ENCODE results near the gene SEMA4D.

Gene SEMA4D

DNA sequence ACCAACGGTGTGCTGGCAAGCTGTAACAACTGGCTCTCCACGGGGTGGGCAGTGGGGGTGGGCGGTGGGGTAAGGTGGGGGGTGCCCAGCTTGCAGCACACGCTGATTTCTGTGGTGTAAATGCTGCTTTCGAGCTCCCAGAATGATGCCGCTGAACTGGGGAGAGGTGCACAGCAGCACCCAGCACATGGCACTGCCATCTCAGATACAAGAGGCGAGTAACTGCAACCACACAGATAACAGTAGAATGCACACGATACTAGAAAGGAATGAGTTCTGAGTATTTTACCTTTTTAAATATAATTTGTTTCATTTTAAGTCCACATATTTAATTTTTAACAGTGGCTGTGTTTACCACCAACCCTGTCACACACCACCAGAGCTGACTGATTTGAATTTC is 87.9 kb downstream of the SEMA4D start:
- DNase-seq (ENCODE audit: low spot score) = no peak

GRCh38 chr9:89409466-89409865 is 88.4 kb downstream of the SEMA4D start:
- DNase-seq (ENCODE audit: low spot score) = no peak

GRCh38 chr9:89408628-89409101 is 89.2 kb downstream of the SEMA4D start:
- DNase-seq (ENCODE audit: low spot score) = no peak

GRCh38 chr9:89407070-89407469 is 90.8 kb downstream of the SEMA4D start:
- DNase-seq (ENCODE audit: low spot score) = no peak

- no peak for DNase-seq (ENCODE audit: low spot score)
Observed at GRCh38 chr9:89405826-89406225, 92.1 kb downstream of the SEMA4D start.

DNA sequence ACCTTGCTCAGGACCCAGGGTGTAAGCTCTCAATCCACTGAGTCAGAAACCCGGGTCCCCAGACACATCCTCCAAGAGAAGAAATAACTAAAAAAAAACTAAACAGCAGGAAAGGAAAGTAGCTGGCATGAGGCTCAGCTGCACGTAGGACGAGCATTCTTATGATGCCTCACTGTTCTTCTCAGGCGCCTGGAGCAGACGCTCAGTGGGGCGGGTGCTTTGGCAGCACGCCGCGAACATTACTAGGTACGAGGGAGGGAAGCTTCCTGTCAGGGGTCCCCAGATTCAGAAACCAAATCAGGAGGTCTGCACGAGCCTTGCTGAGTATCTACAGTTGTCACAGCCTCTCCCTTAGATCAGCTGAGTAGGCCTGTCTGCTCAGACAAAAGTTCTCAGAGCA is 93.8 kb downstream of the SEMA4D start:
- no peak for DNase-seq (ENCODE audit: low spot score)

GRCh38 chr9:89402695-89403427 is 95.1 kb downstream of the SEMA4D start:
- no peak for DNase-seq (ENCODE audit: low spot score)

DNA sequence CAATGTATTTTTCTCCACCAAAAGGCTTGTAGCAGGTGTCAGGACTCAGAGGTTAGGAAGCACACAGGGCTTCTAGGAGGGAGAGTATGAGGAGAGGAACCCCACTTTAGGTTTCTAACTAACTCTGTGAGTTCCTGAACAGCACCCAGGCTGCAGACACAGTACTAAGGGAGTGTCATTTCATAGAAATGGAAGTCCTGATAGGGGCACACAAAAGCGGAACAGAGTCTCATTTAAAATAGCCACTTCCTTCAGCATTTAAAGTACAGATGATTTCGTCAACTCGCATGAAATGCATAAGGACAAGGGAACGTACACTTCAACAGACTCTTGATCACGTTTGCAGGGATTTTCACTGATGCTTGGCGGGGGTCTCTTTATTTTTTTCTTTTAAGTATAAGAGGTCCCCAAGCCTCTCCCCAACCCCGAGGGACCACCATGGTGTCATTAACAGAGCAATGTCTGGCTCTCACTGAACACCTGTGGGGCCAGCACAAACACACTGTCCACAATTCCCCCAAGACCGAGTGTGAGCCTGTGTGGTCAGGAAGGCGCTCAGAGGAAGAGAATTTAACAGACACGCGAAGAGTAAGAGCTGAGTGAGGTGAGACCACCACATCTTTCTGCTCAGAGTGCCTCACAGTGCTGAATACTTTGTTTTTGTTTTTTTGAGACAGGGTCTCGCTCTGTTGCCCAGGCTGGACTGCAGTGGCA is 97.4 kb downstream of the SEMA4D start:
- no peak for DNase-seq (ENCODE audit: low spot score)

- no peak for DNase-seq (ENCODE audit: low spot score)
Observed at GRCh38 chr9:89398621-89399020, 99.3 kb downstream of the SEMA4D start.

DNA sequence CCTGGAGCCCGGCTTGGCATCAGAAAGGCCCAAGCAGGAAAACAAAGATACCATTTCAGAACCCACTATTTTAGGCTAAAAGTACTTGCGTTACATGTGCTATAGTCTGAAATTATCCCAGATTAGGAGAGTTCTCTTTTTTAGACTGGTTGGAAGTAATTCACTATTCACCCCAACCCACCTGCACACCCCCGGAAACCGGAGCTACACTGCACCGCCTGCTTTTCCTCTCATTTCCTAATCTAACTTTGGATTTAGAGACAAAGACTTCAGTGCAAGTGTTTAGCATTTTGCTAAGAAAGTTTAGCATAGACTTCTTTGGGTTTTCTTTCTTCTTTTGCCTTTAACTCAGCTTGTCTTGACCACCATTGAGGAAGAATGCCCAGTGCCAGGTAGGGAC is 100.4 kb downstream of the SEMA4D start:
- no peak for DNase-seq (ENCODE audit: low spot score)

GRCh38 chr9:89395931-89396710 is 101.8 kb downstream of the SEMA4D start:
- DNase-seq (ENCODE audit: low spot score) = no peak

GRCh38 chr9:89394412-89394811 is 103.5 kb downstream of the SEMA4D start:
- DNase-seq (ENCODE audit: low spot score) = no peak

DNA sequence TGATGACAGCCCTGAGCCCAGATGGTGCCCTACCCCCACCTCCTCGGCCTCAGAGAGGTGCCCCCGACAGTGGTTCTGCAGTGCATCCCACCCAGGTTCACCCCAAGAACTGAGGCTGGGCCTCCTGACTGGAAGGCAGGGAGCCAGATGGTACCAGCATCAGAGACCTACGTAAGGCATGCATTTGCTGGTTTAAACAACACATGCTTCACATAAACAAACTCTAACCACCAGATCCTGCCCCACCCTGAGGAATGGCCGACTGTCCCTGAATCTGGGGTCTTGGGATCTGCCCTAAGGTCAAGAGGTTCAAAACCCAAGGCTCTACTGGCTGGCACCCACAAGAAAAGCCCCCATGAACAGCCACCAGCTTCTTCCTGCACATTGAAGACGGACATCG is 106.3 kb downstream of the SEMA4D start:
- no peak for DNase-seq (ENCODE audit: low spot score)

DNA sequence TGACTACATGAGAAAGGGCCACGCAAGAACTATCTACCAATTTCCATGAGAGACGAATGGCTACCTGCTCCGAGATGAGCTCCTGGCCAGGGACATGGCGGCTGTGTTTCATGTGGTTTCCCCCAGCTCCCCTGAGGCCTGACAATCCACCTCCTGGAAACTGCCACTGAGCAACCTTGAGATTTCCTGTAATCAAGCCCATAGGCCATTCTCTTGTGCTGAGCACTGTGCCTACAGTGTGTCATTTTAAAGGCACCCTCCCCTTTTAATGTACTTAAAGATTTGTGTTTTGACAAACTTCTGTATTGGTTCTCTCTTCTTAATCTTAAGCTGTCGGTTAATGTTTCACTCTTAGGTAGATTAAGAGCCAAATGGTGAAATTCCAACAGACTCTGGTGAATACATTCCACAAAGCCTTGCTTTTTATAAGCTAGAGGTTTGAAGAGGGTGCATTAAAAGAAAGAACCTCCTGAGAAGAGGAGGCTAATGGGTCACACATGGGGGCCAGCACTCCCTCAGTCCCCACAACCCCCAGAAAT is 107.3 kb downstream of the SEMA4D start:
- DNase-seq (ENCODE audit: low spot score) = no peak

GRCh38 chr9:89390068-89390555 is 107.8 kb downstream of the SEMA4D start:
- no peak for DNase-seq (ENCODE audit: low spot score)

DNA sequence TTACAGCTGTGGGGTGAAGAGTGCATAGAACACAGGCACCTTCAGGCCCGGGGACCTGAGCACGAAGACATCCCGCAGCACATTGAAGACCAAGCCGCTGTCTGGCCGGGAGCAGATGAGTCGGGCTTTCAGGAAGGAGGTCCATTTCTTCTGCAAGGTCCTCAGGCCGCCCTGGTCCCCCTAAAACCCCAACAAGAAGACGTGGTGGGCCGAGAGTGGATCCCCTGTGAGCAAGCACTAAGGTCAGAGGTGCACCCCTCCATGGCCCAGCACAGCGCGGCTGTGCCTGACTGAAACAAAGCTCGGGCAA is 109.1 kb downstream of the SEMA4D start:
- DNase-seq (ENCODE audit: low spot score) = no peak

DNA sequence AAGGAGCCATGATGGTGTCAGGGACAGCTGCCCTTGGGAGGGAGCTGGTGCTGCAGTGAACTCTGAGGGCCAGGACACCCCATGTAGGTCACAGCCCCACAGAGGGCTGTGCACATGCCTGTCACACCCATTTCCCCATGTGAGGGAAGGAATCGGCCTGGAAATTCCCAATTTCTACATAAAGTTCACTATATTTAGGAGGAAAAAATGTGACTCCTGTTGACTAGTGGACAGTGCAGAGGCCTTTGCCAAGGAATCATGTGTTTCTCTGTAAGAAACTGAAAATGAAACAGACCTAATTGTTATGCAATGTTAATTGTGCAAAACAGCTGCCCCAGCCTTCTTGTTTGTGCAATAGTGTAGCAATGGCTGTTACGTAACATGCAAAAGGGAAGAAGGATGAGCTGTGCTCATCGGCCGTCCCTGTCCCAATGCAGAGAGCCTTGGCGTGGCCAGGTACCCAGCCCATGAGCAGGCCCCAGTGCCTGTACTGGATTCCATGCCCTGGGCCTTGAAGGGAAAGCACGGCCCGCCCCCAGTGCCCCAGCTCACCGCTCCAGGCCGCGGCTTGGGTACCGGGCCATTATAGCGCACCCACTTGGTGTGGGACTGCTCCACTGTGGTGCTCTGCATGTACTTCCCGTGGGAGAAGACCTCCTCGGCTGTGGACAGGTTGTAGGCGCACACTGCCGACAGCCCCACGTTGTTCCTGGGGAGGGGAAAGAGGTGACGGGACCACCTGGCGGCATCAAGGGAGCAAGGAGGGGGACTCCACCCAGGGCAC is 109.6 kb downstream of the SEMA4D start:
- DNase-seq (ENCODE audit: low spot score) = no peak

- no peak for DNase-seq (ENCODE audit: low spot score)
Observed at GRCh38 chr9:89387197-89387849, 110.6 kb downstream of the SEMA4D start.

- DNase-seq (ENCODE audit: low spot score) = no peak
Observed at GRCh38 chr9:89386797-89387196, 111.1 kb downstream of the SEMA4D start.

DNA sequence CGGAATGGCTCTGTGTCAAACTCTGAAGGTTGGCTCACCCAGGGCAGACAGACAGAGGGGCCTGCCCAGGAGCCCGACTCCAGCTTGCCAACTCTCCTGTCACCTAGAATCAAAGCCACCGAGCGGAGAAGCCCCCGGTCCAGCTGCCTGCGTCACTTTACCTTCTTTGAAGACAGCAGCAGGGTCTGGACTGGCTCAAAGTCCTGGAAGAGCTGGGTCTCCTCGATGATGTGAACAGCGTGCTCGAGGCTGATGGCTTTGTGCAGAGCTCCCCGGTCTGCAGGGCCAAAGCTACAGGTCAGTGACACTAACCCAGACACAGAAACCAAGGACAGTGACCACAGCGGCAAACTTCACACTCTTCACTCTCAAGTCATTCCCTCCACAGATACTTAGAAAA is 111.7 kb downstream of the SEMA4D start:
- no peak for DNase-seq (ENCODE audit: low spot score)

DNA sequence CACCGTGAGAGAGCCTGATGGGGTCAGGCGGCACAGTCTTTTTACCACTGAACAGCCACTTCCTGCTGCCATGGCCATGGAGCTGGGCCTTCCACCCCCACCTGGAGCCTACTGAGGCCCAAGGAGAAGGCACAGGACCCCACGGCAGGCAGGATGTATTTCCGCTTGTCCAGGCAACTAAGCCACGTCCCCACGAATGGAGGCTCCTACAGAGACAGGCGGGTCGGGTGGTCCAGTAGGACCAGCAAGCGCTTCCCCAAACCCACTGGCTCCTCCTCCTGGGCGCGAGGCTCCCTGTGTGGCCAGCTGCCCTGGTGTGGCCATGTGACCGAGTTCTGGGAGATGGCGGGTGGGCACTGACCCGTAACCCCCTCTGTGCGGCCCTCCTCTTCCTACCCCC is 113.1 kb downstream of the SEMA4D start:
- no peak for DNase-seq (ENCODE audit: low spot score)

Data from D341Med (cell line).